NCI-H1694 treated with DMSO at 0.1 percent for 48 hours (cell line): Measurements from ENCODE around the gene OGDHL.
"Not testable (repeated sequence)": the region's sequence is repeated elsewhere in the genome, so short reads cannot be mapped to it uniquely, and the experiment has no call there.

Source experiments
- DNase-seq: peaks from one replicate; lab custom pipeline; 2025; lab: John Stamatoyannopoulos, UW

OGDHL gene

GRCh38 chr10:49761789-49762565, at the start of gene OGDHL:
TSS of gene OGDHL (minus strand) at chr10:49762323. CDS start at chr10:49758592, 3,731 bp downstream.
- DNase-seq = peak; percentile 28

GRCh38 chr10:49803988-49804387, 41.9 kb upstream of the OGDHL start:
- DNase-seq = no peak

- DNase-seq = no peak
These were observed 36.2 kb upstream of the OGDHL start for GRCh38 chr10:49798275-49798674.

GRCh38 chr10:49791100-49791499, 29.0 kb upstream of the OGDHL start:
- DNase-seq = no peak

- DNase-seq = no peak
These were observed 22.6 kb upstream of the OGDHL start for GRCh38 chr10:49784681-49785080.

- DNase-seq = no peak
These were observed 21.5 kb upstream of the OGDHL start for GRCh38 chr10:49783645-49784044.

GRCh38 chr10:49781247-49781646, 19.1 kb upstream of the OGDHL start:
- DNase-seq = no peak

GRCh38 chr10:49778197-49778596, 16.1 kb upstream of the OGDHL start:
- DNase-seq = no peak

GRCh38 chr10:49776851-49777250, 14.7 kb upstream of the OGDHL start:
- no peak for DNase-seq

GRCh38 chr10:49775014-49775413, 12.9 kb upstream of the OGDHL start:
- no peak for DNase-seq

GRCh38 chr10:49772944-49773343, 10.8 kb upstream of the OGDHL start:
- not testable (repeated sequence) for DNase-seq

- not testable (repeated sequence) for DNase-seq
These were observed 8.9 kb upstream of the OGDHL start for GRCh38 chr10:49771046-49771445.

GRCh38 chr10:49769692-49770091, 7.6 kb upstream of the OGDHL start:
- DNase-seq = no peak

GRCh38 chr10:49768731-49769130, 6.6 kb upstream of the OGDHL start:
- no peak for DNase-seq

GRCh38 chr10:49768329-49768728, 6.2 kb upstream of the OGDHL start:
- DNase-seq = no peak

- no peak for DNase-seq
These were observed 5.6 kb upstream of the OGDHL start for GRCh38 chr10:49767752-49768151.

- DNase-seq = no peak
These were observed 4.4 kb upstream of the OGDHL start for GRCh38 chr10:49766484-49766883.

- no peak for DNase-seq
These were observed 399 bp upstream of the OGDHL start for GRCh38 chr10:49762566-49762877.

- no peak for DNase-seq
These were observed 828 bp downstream of the OGDHL start for GRCh38 chr10:49761201-49761788.

GRCh38 chr10:49760789-49761188, 1.3 kb downstream of the OGDHL start:
- no peak for DNase-seq

- DNase-seq = no peak
These were observed 2.2 kb downstream of the OGDHL start for GRCh38 chr10:49759787-49760551.

- no peak for DNase-seq
These were observed 3.7 kb downstream of the OGDHL start for GRCh38 chr10:49758249-49758930.

- no peak for DNase-seq
These were observed 5.5 kb downstream of the OGDHL start for GRCh38 chr10:49756641-49757040.
